HepG2 (cell line): ENCODE results near the gene COMT. TPM values are rescaled to one million over a fixed set of nuclear protein-coding genes. Genes with fewer than 3 reads are reported as not detected.
A peak's percentile ranks its signal among the peaks of the same experiment; 100 is the strongest.

Experiments used
- ARHGAP35 ChIP-seq: sonication (generic); formaldehyde crosslinking; IDR thresholded peaks from 2 replicates; pipeline ENCODE4 v1.9.0; 2022; ENCODE audit warnings: mild to moderate bottlenecking, inconsistent platforms, moderate library complexity, missing genetic modification reagents, borderline replicate concordance
- ATF1 ChIP-seq: IDR thresholded peaks from 2 replicates; pipeline ENCODE4 v1.6.1; 2016; ENCODE audit warnings: mild to moderate bottlenecking, control low read depth
- HMG20A ChIP-seq: IDR thresholded peaks from 2 replicates; pipeline ENCODE4 v1.6.1; 2016; ENCODE audit warnings: borderline replicate concordance
- HNRNPLL ChIP-seq: fragments of 200-400 bp; formaldehyde crosslinking; IDR thresholded peaks from 2 replicates; pipeline ENCODE4 v1.6.1; 2017; ENCODE audit warnings: mild to moderate bottlenecking, low read depth, low read length; ENCODE audit not compliant: poor library complexity, severe bottlenecking
- IKZF4 ChIP-seq: sonication (generic); formaldehyde crosslinking; IDR thresholded peaks from 2 replicates; pipeline ENCODE4 v1.5.1; 2020; ENCODE audit warnings: borderline replicate concordance, mild to moderate bottlenecking, low read depth, missing genetic modification reagents; ENCODE audit errors: not compliant biosample characterization
- JARID2 ChIP-seq: sonication (generic); formaldehyde crosslinking; IDR thresholded peaks from 2 replicates; pipeline ENCODE4 v1.8.1; 2023; ENCODE audit warnings: missing genetic modification reagents, inconsistent platforms; ENCODE audit not compliant: insufficient replicate concordance
- KLF6 ChIP-seq: IDR thresholded peaks from 2 replicates; pipeline ENCODE4 v1.8.0; 2016; ENCODE audit warnings: missing biosample characterization, missing genetic modification reagents
- MEIS2 ChIP-seq: sonication (generic); formaldehyde crosslinking; IDR thresholded peaks from 2 replicates; pipeline ENCODE4 v1.9.0; 2021; ENCODE audit warnings: mild to moderate bottlenecking, missing genetic modification reagents
- SRSF4 ChIP-seq: fragments of 200-400 bp; formaldehyde crosslinking; IDR thresholded peaks from one replicate; pipeline ENCODE4 v1.6.1; 2018; ENCODE audit warnings: mild to moderate bottlenecking, low read depth, low read length, moderate library complexity; ENCODE audit not compliant: poor library complexity, severe bottlenecking
- TARDBP ChIP-seq: sonication (generic); formaldehyde crosslinking; IDR thresholded peaks from 2 replicates; pipeline ENCODE4 v1.8.0; 2022; ENCODE audit warnings: mild to moderate bottlenecking, missing genetic modification reagents
- ZKSCAN8 ChIP-seq: IDR thresholded peaks from 2 replicates; pipeline ENCODE4 v1.6.1; 2016; ENCODE audit warnings: borderline replicate concordance, missing genetic modification reagents, missing compliant biosample characterization
- ZMYM2 ChIP-seq: sonication (generic); formaldehyde crosslinking; IDR thresholded peaks from 2 replicates; pipeline ENCODE4 v1.8.0; 2022; ENCODE audit warnings: mild to moderate bottlenecking, missing genetic modification reagents
- ZNF101 ChIP-seq: sonication (generic); formaldehyde crosslinking; IDR thresholded peaks from 2 replicates; pipeline ENCODE4 v1.4.0; 2020; ENCODE audit warnings: mild to moderate bottlenecking, low read depth, missing genetic modification reagents, borderline replicate concordance
- ZNF3 ChIP-seq: IDR thresholded peaks from 2 replicates; pipeline ENCODE4 v1.7.0; 2017; ENCODE audit warnings: inconsistent platforms
- ZNF737 ChIP-seq: sonication (generic); formaldehyde crosslinking; IDR thresholded peaks from 2 replicates; pipeline ENCODE4 v1.5.0; 2020; ENCODE audit warnings: missing genetic modification reagents, mild to moderate bottlenecking, borderline replicate concordance
- polyA plus RNA-seq, 8 experiments: library from polyadenylated mRNA; depleted of rRNA in 3 of 8; stranded (reverse) in 7 of 8; unstranded in 1 of 8; fragments of >200 nt; fragmentation: Illumina TruSeq in 4 of 8; extraction: Trizol in 4 of 8; gene quantifications; 2 replicates each; pipeline versions ENCODE4 v1.2.1 to v1.2.3, GENCODE V29; 2011 to 2016; ENCODE audit warnings: low read depth in 4 of 8, missing spikeins in 1 of 8, mixed read lengths in 1 of 8; ENCODE audit not compliant: insufficient read depth in 1 of 8
- total RNA-seq, 5 experiments: library from RNA; depleted of rRNA; stranded (reverse); fragments of >200 nt; fragmentation: Illumina TruSeq; extraction: Trizol; gene quantifications; 2 replicates each; pipeline ENCODE4 v1.2.3, GENCODE V29; 2016; ENCODE audit warnings: low read depth in 1 of 5
- TF ChIP-seq, protein P1 (sequence below): sonication (generic); formaldehyde crosslinking; IDR thresholded peaks from 2 replicates; pipeline ENCODE4 v1.8.0; 2022; ENCODE audit warnings: mild to moderate bottlenecking, missing genetic modification reagents; ENCODE audit not compliant: insufficient replicate concordance
- TF ChIP-seq, protein P2 (sequence below): sonication (generic); formaldehyde crosslinking; IDR thresholded peaks from 2 replicates; pipeline ENCODE4 v1.4.0; 2020; ENCODE audit warnings: missing genetic modification reagents
- TF ChIP-seq, protein P3 (sequence below): sonication (generic); formaldehyde crosslinking; IDR thresholded peaks from 2 replicates; pipeline ENCODE4 v1.4.0; 2020; ENCODE audit warnings: missing genetic modification reagents, mild to moderate bottlenecking, borderline replicate concordance
- TF ChIP-seq, protein P4 (sequence below): sonication (generic); formaldehyde crosslinking; IDR thresholded peaks from 2 replicates; pipeline ENCODE4 v1.4.0; 2020; ENCODE audit warnings: mild to moderate bottlenecking, low read depth, missing genetic modification reagents
- TF ChIP-seq, protein P5 (sequence below): fragments of 450-650 bp; IDR thresholded peaks from 2 replicates; pipeline ENCODE4 v1.6.1; 2016

Gene COMT
- total and polyA plus RNA-seq, 2 of the 13 experiments (the other 11 are each of a cell fraction or from before 2014, with no cell fraction given), result 156 to 162 TPM

DNA sequence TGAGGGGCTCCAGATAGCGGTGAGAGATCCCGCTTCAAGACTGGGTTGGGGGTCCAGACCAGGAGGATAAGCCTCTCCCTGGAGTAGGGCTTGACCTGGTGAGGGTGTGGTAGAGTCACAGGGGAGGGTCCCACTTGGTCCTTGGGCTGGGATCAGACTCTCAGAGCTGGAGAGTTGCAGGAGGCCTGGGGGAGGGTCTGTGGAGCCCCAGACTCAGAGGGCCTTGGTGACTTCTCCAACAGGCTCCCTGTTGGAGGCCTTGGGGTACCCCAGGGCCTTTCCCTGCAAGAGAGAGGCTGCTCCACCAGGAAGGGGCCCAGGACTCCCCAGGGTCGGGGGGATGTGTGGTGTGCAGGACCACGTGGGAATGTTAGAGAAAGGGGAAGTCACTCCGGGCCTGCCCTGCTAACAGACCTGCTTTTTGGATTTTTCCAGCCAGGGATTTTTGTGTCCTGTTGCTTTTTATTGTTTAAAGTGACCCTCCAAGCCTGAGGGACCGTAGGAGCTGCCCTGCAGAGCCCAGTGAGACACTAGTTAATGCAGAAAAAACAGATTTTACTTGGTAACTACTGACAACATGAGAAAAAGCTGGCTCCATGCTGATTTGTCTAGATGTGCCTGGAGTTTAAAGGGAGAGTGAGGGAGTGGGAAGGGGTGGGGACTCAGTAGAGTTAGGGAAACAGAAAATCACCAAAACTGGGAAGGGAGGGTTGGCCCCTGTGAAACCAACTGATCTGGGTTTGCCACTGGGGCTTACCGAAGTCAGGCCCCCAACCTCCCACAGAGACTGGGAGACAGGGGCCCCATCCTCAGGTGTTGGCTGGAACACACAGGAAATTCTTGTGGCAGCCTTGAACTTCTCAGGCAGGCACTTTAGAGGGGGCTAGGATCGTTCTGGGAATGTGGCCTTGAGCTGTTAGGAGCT lies 847 bp downstream of the COMT start (continued):
- TF ChIP-seq HNRNPLL (no peak), KLF6 (CRISPR knock-in tag) (no peak), SRSF4 (no peak), IKZF4 (CRISPR knock-in tag) (no peak), ZMYM2 (CRISPR knock-in tag) (no peak), HMG20A (no peak), MEIS2 (CRISPR knock-in tag) (no peak), TARDBP (CRISPR knock-in tag) (no peak), ZKSCAN8 (no peak), ZNF101 (CRISPR knock-in tag) (no peak), ZNF3 (CRISPR knock-in tag) (no peak), JARID2 (CRISPR knock-in tag) (no peak), ATF1 (CRISPR knock-in tag) (no peak), ZNF737 (CRISPR knock-in tag) (no peak), ARHGAP35 (CRISPR knock-in tag) (0 out of 2 replicates have a peak, but pooled peaks have one; percentile 26)
- TF ChIP-seq, protein P1, sequence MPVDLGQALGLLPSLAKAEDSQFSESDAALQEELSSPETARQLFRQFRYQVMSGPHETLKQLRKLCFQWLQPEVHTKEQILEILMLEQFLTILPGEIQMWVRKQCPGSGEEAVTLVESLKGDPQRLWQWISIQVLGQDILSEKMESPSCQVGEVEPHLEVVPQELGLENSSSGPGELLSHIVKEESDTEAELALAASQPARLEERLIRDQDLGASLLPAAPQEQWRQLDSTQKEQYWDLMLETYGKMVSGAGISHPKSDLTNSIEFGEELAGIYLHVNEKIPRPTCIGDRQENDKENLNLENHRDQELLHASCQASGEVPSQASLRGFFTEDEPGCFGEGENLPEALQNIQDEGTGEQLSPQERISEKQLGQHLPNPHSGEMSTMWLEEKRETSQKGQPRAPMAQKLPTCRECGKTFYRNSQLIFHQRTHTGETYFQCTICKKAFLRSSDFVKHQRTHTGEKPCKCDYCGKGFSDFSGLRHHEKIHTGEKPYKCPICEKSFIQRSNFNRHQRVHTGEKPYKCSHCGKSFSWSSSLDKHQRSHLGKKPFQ, result peak; percentile 15
- TF ChIP-seq, protein P2, sequence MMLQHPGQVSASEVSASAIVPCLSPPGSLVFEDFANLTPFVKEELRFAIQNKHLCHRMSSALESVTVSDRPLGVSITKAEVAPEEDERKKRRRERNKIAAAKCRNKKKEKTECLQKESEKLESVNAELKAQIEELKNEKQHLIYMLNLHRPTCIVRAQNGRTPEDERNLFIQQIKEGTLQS (CRISPR knock-in tag), result no peak
- TF ChIP-seq, protein P3, sequence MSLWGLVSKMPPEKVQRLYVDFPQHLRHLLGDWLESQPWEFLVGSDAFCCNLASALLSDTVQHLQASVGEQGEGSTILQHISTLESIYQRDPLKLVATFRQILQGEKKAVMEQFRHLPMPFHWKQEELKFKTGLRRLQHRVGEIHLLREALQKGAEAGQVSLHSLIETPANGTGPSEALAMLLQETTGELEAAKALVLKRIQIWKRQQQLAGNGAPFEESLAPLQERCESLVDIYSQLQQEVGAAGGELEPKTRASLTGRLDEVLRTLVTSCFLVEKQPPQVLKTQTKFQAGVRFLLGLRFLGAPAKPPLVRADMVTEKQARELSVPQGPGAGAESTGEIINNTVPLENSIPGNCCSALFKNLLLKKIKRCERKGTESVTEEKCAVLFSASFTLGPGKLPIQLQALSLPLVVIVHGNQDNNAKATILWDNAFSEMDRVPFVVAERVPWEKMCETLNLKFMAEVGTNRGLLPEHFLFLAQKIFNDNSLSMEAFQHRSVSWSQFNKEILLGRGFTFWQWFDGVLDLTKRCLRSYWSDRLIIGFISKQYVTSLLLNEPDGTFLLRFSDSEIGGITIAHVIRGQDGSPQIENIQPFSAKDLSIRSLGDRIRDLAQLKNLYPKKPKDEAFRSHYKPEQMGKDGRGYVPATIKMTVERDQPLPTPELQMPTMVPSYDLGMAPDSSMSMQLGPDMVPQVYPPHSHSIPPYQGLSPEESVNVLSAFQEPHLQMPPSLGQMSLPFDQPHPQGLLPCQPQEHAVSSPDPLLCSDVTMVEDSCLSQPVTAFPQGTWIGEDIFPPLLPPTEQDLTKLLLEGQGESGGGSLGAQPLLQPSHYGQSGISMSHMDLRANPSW, result no peak
- TF ChIP-seq, protein P4, sequence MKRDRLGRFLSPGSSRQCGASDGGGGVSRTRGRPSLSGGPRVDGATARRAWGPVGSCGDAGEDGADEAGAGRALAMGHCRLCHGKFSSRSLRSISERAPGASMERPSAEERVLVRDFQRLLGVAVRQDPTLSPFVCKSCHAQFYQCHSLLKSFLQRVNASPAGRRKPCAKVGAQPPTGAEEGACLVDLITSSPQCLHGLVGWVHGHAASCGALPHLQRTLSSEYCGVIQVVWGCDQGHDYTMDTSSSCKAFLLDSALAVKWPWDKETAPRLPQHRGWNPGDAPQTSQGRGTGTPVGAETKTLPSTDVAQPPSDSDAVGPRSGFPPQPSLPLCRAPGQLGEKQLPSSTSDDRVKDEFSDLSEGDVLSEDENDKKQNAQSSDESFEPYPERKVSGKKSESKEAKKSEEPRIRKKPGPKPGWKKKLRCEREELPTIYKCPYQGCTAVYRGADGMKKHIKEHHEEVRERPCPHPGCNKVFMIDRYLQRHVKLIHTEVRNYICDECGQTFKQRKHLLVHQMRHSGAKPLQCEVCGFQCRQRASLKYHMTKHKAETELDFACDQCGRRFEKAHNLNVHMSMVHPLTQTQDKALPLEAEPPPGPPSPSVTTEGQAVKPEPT (CRISPR knock-in tag), result no peak
- TF ChIP-seq, protein P5, sequence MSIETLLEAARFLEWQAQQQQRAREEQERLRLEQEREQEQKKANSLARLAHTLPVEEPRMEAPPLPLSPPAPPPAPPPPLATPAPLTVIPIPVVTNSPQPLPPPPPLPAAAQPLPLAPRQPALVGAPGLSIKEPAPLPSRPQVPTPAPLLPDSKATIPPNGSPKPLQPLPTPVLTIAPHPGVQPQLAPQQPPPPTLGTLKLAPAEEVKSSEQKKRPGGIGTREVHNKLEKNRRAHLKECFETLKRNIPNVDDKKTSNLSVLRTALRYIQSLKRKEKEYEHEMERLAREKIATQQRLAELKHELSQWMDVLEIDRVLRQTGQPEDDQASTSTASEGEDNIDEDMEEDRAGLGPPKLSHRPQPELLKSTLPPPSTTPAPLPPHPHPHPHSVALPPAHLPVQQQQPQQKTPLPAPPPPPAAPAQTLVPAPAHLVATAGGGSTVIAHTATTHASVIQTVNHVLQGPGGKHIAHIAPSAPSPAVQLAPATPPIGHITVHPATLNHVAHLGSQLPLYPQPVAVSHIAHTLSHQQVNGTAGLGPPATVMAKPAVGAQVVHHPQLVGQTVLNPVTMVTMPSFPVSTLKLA, result no peak
